Epithelial cell of proximal tubule (primary cell): Measurements from ENCODE around the gene GPBP1. TPM values are rescaled to one million over a fixed set of nuclear protein-coding genes. Genes with fewer than 3 reads are reported as not detected.
A peak's percentile ranks its signal among the peaks of the same experiment; 100 is the strongest.
"Not testable (repeated sequence)": the region's sequence is repeated elsewhere in the genome, so short reads cannot be mapped to it uniquely, and the experiment has no call there.

ENCODE experiments used
- DNase-seq: peaks from one replicate; pipeline ENCODE4 v3.0.0-alpha.2; 2011; ENCODE audit warnings: low read depth
- H3K4me3 ChIP-seq: 2 replicates; pipeline ENCODE4 v1.5.1; 2011; ENCODE audit warnings: low read depth, mild to moderate bottlenecking, low read length
- total RNA-seq: library from RNA; depleted of rRNA; stranded (reverse); fragments of >200 nt; gene quantifications from 2 replicates; pipeline ENCODE4 v1.2.3, GENCODE V29; 2015
- TF ChIP-seq, protein P1 (sequence below): conservative IDR thresholded peaks from 2 replicates; pipeline ENCODE4 v1.5.1; 2012; ENCODE audit warnings: low read depth, mild to moderate bottlenecking, low read length

The GPBP1 gene
- total RNA-seq, 1 donor from 2014 or later, result 41.1 TPM

DNA sequence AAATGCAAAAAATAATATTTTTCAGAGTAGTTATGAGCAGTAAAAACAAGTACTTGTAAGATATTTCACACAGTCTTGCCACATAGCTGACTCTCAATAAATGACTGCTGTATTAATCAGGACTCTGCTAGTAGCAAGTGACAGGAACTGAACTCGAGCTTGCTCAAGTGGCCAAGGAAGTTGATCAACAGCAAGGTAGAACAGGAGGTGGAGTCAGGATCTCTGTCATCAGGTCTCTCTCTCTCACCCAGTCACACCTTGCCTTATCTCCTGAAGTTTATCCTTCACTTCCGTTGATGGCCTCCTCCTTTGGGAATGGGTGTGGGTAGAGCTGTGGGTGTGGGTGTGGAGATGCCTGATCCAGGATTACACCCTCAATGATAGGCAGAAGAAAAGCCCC is 107.0 kb downstream of the GPBP1 start:
- DNase-seq, result no peak
- TF ChIP-seq, protein P1, sequence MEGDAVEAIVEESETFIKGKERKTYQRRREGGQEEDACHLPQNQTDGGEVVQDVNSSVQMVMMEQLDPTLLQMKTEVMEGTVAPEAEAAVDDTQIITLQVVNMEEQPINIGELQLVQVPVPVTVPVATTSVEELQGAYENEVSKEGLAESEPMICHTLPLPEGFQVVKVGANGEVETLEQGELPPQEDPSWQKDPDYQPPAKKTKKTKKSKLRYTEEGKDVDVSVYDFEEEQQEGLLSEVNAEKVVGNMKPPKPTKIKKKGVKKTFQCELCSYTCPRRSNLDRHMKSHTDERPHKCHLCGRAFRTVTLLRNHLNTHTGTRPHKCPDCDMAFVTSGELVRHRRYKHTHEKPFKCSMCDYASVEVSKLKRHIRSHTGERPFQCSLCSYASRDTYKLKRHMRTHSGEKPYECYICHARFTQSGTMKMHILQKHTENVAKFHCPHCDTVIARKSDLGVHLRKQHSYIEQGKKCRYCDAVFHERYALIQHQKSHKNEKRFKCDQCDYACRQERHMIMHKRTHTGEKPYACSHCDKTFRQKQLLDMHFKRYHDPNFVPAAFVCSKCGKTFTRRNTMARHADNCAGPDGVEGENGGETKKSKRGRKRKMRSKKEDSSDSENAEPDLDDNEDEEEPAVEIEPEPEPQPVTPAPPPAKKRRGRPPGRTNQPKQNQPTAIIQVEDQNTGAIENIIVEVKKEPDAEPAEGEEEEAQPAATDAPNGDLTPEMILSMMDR, result no peak
- no peak overlapping the region for H3K4me3 ChIP-seq

DNA sequence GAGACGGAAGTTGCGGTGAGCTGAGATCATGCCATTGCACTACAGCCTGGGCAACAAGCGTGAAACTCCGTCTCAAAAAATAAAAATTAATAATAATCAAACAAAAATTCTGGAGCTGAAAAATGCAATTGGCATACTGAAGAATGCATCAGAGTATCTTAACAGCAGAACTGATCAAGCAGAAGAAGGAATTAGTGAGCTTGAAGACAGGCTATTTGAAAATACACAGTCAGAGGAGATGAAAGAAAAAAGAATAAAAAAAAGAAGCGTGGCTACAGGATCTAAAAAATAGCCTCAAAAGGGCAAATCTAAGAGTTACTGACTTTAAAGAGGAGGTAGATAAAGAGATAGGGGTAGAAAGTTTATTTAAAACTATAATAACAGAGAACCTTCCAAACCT is 111.2 kb downstream of the GPBP1 start:
- H3K4me3 ChIP-seq, DNase-seq: not testable (repeated sequence)

DNA sequence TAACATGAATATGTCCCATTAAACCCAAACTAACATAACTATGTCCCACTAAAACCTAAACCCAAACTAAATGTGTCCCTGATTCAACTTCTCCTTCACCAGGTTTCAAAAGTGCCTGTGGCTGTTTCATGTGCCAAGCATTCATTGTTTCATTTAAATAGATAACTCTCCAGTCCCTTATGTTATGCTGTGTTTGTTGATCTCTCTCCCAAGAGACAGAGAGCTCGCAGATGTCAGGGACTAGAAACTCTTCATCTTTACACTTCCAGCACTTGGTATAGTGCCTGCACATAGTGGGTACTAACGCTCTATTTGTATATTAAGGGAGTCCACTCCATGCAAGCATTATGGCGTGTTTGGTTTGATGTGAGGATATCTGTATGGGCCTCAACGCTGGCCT is 118.0 kb downstream of the GPBP1 start:
- no peak overlapping the region for H3K4me3 ChIP-seq
- TF ChIP-seq, protein P1, result no peak
- no peak for DNase-seq

DNA sequence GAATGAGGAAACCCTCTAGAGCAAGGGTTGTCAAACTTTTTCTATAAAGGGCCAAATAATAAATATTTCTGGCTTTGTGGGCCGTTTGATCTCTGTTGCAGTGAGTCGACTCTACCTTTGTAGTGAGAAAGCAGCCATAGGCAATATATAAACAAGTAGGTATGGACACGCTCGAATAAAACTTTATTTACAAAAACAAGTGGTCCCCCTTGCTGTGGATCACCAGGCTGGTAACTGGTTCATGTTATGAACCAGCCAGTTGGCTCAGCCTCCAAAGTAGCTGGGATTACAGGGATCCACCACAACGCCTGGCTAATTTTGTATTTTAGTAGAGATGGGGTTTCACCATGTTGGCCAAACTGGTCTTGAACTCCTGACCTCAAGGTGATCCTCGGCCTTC is 118.5 kb downstream of the GPBP1 start:
- no peak overlapping the region for H3K4me3 ChIP-seq
- no peak for DNase-seq
- TF ChIP-seq, protein P1, result no peak

DNA sequence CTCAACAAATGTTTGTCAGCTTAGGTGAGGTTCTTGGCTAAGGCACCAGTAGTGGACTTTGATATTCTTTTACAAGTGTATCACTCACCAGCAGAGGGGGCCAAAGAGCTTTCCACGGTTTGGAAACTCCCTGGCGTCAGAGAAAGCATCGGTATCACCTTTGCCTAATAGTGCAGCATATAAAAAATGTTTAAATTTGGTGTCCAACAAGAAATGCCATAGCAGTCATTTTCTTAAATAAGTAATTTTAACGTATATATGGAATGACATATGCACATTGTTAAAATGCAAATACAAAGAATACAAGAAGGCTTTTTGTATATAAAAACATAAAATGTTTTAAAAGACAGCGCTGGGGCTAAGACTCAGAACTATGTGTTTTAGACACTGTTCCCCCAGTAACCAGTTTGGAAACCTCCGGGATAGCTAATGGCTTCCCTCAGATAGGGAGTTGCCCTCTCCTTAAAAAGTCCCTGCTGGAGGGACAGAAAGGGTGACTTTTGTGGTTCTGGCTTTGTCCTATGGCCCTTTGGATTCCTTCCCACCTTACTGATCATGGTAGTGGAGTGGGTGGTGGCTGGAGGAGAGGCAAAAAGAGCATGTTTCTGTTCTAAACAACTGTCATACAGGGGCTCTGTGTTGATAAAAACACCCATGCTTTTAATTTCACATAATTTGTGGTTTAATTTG is 124.6 kb downstream of the GPBP1 start:
- no peak overlapping the region for H3K4me3 ChIP-seq
- TF ChIP-seq, protein P1, result peak; percentile 93
- DNase-seq, result peak; percentile 64

DNA sequence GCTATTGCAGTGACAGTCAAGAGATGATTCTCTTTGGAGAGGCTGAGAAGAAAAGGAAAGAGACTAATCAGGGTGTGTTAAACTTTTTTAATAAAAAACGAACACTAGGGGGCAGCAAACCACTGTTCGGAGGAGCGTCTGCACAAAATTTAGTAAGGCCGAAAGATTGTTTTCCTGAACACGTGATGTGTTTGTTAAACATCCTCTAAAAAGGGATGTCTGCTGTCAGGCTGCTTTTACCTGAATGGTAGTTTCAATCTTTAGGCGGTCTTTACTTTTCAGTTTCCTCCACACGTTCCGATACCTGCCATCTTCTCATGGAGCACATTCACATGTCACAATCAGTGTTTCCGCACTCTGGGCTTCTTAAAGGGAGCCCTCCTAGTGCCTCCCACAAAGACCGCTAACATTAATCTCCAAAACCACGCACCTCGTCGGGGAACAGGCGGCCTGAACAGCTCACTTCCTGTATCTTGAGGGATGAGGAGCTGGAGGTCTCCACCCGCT is 125.2 kb downstream of the GPBP1 start:
- TF ChIP-seq, protein P1, result peak; percentile 69
- peak; percentile 56 for DNase-seq
- no peak overlapping the region for H3K4me3 ChIP-seq

DNA sequence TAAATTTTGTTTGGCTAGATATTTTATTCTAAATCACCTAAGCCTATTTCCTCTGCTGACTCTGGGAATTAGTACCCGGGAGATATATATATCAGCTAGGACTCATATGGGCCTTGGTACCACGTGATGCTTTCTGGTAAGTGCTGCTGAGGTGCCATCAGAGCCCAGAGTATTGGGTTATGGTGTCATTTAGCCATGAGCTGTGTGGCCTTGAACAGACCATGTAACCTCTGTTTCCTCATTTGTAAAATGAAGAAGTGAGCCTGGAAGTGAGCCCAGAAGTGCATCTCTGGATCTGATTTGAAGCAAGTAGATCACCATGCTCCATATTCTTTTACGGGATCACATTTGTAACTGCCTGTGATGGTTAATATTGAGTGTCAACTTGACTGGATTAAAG is 126.1 kb downstream of the GPBP1 start:
- H3K4me3 ChIP-seq, result no peak overlapping the region
- DNase-seq, result no peak
- TF ChIP-seq, protein P1, result no peak
